Measurements from ENCODE around the gene TAS2R10.

DNA sequence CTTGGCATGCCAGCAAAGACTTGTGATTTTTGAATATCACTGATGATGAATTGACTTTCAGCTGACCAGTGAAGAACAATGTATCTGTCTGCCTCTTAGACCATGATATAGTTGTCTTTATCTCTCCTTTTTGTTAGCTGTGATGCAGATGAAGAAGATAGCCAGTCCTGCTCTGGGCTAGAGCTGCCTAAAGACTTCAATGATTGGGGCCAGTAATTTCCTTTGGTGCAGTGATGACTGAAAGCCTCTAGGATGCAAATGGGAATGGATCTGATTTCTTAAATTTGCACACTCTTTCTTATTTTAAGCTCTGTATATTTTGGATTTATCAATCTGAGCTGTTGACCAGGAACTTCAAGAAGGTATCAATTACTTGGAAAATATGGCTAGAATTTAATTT lies 16.1 kb downstream of the TAS2R10 start, which contains the start of gene TAS2R9:
- no peak for TF ChIP-seq CREB1 (IDR thresholded peaks at IDR 0.05; ENCODE audit: low read depth)
- no peak for TF ChIP-seq EP300 (IDR thresholded peaks at IDR 0.05; ENCODE audit: borderline replicate concordance)
- no peak for TF ChIP-seq YY1 (IDR thresholded peaks at IDR 0.05; ENCODE audit: low read depth)
- TF ChIP-seq RAD21 (IDR thresholded peaks at IDR 0.05; ENCODE audit: low read depth) = no peak
- TF ChIP-seq, protein P1, sequence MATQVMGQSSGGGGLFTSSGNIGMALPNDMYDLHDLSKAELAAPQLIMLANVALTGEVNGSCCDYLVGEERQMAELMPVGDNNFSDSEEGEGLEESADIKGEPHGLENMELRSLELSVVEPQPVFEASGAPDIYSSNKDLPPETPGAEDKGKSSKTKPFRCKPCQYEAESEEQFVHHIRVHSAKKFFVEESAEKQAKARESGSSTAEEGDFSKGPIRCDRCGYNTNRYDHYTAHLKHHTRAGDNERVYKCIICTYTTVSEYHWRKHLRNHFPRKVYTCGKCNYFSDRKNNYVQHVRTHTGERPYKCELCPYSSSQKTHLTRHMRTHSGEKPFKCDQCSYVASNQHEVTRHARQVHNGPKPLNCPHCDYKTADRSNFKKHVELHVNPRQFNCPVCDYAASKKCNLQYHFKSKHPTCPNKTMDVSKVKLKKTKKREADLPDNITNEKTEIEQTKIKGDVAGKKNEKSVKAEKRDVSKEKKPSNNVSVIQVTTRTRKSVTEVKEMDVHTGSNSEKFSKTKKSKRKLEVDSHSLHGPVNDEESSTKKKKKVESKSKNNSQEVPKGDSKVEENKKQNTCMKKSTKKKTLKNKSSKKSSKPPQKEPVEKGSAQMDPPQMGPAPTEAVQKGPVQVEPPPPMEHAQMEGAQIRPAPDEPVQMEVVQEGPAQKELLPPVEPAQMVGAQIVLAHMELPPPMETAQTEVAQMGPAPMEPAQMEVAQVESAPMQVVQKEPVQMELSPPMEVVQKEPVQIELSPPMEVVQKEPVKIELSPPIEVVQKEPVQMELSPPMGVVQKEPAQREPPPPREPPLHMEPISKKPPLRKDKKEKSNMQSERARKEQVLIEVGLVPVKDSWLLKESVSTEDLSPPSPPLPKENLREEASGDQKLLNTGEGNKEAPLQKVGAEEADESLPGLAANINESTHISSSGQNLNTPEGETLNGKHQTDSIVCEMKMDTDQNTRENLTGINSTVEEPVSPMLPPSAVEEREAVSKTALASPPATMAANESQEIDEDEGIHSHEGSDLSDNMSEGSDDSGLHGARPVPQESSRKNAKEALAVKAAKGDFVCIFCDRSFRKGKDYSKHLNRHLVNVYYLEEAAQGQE (IDR thresholded peaks at IDR 0.05; ENCODE audit: low read depth) = no peak
- no peak for TF ChIP-seq EGR1 (IDR thresholded peaks at IDR 0.05)
- TF ChIP-seq, protein P2, sequence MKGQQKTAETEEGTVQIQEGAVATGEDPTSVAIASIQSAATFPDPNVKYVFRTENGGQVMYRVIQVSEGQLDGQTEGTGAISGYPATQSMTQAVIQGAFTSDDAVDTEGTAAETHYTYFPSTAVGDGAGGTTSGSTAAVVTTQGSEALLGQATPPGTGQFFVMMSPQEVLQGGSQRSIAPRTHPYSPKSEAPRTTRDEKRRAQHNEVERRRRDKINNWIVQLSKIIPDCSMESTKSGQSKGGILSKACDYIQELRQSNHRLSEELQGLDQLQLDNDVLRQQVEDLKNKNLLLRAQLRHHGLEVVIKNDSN (IDR thresholded peaks at IDR 0.05) = no peak
- TF ChIP-seq TAF1 (IDR thresholded peaks at IDR 0.05; ENCODE audit: low read depth) = no peak

Data from Ishikawa (cell line).